GM12801 (cell line): ENCODE measurements around the gene CACUL1.

Experiments
- TF ChIP-seq, protein P1 (sequence below): IDR thresholded peaks from one replicate; pipeline ENCODE4 v1.5.1; 2011; ENCODE audit warnings: control low read depth; ENCODE audit not compliant: insufficient read length; ENCODE audit errors: extremely low read depth

Gene CACUL1

DNA sequence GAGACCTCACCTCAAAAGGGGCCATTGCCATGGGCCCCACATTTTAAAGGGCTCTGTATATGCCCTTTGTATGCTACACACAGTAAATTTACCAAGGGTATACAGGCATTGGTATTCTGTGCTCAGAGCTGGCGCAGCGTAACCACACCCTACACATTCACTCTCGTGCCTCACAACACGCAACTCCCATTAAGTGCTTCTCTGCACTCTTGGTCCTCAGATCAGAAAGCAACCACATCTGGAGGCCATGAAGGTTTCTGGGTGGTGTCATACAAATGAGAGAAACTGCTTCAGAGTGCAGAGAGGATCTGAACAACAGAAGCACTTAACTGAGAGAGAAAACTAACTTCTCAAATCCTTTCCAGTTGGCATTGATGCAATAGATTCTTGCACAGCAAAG is 9.4 kb upstream of the CACUL1 start:
- TF ChIP-seq, protein P1, sequence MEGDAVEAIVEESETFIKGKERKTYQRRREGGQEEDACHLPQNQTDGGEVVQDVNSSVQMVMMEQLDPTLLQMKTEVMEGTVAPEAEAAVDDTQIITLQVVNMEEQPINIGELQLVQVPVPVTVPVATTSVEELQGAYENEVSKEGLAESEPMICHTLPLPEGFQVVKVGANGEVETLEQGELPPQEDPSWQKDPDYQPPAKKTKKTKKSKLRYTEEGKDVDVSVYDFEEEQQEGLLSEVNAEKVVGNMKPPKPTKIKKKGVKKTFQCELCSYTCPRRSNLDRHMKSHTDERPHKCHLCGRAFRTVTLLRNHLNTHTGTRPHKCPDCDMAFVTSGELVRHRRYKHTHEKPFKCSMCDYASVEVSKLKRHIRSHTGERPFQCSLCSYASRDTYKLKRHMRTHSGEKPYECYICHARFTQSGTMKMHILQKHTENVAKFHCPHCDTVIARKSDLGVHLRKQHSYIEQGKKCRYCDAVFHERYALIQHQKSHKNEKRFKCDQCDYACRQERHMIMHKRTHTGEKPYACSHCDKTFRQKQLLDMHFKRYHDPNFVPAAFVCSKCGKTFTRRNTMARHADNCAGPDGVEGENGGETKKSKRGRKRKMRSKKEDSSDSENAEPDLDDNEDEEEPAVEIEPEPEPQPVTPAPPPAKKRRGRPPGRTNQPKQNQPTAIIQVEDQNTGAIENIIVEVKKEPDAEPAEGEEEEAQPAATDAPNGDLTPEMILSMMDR: no peak

DNA sequence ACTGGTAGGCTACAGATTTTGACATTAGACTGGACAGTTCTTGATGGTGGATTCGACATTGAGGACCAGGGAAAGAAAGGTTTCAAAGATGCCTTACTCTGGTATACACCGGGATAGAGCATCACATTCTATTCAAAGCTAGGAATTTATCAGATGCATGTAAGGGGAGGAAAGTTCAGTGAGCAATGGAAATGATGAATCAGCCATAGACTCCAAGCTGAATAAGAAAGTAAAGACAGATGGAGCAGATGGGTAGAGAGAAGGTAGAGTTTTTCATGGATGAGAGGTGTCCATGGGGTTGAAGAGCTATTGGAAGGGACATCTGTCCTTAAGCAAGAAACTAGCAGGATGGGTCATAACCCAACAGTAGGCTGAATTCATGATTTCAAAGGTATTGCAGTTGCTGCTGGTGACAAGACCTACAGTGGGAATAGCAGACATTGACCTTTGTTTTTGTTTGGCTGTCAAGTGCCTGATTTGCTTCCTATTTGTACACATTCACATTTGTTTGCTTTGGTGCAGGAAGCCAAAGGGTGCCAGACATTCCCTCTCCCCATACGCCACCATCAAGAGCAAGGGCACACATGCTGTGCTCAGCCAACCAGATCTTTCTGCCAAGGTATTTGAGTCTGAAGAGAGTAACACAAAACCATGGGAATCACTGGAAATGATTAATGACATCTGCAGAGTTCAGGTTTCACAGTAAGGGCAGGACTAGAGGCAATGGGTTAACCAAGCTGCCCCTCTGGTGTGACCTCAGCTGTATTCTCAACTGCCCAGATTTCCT is 8.6 kb upstream of the CACUL1 start:
- TF ChIP-seq, protein P1: no peak

DNA sequence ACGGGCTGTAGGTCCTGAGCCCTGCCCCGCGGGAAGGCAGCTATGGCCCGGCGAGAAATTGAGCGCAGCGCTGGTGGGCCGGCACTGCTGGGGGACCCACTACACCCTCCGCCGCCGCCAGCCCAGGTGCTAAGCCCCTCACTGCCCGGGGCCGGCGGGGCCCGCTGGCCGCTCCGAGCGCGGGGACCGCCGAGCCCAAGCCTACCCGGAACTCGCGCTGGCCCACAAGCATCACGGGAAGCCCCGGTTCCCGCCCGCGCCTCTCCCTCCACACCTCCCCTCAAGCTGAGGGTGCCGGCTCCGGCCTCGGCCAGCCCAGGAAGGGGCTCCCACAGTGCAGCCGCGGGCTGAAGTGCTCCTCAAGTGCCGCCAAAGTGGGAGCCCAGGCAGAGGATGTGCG is 5.5 kb upstream of the CACUL1 start:
- TF ChIP-seq, protein P1: no peak

DNA sequence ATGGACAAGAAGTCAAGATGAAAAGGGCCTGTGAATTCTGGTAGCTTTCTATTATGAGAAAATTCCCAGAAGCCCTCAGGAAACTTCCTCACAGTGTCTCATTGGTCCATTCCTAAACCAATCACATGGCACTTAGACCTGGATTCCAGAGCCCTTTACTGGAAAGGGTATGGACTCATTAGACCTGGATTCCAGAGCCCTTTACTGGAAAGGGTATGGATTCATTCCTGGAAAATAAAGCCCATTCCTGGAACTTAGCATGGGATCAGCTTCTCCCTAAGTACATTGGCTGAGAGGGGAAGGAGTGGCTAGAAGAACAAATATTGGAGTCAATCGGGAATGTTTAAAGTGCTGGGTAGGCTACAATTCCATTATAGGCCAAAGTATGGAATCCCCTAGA is 3.7 kb upstream of the CACUL1 start:
- TF ChIP-seq, protein P1: no peak

DNA sequence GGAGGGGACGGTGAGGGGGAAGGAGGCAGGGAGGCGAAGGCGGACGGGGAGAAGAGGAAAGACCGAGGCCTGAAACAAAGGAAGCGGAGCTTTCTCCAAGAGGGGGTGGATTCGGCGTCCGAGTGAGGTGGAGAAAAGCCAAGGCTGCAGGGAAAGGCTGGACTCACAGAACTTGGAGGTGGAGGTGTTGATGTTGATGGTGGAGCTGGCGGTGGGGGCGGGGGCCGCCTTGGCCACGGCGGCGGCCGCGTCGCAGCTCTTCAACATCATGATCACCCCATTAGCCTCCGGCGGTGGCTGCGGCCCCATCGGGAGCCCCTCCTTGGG is 578 bp downstream of the CACUL1 start:
- TF ChIP-seq, protein P1: no peak

DNA sequence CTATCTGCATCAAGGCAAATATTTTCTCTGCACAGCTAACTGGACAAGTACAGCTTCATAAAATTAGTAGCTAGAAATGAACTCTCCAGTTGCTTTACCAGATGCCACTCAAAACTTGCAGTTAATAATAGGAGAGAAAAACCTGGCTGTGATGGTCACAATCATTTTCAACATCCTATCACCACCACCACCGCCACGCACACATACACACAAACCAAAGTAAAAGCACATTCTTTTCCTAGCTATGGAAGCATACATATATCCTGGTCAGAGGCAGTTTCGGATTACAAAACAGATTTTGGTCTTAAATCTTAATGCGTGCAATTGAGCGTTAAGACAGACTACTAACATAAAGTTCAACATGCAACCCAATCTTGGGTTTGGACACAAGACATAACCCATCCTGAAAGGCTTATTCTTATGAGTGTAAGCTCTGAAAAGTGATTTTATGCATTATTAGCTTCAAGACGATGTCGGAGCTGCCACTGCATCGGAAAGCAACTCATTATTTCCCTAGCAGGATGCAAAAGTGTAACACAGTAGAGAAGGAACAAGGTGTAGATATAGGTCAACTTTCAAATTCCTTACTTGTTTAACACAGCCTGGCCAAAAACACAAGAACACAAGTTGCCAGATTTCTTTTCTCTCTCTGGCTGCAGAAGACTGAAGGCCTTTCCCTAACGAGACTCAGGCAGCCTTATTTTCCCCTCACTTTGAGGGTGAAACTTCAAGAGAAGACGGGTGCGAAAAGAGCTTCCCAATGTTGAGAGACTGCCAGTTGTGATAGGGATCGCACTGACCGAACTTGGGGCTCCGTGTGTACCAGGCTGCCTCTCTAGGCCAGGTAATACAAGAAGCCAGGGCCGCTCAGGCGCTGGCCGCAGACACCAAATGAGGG is 1.2 kb downstream of the CACUL1 start:
- TF ChIP-seq, protein P1: no peak

DNA sequence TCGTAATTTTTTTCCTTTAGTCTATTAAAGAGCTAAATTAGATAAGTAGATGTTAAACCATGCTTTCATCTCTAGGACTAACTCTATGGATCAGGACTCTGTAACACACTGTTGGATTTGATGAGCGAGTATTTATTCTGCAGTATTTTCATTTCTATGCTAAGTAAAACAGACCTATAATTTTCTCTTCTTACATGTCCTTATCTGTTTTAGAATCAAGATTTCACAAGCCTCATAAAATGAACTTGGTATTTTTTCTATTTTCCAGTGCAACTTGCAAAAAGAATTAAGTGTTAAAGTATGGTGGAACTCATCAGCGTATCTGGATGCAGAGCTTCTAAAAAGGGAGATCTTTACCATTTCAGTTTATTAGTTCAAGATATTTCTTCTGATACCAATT is 2.4 kb downstream of the CACUL1 start:
- TF ChIP-seq, protein P1: no peak
